ENCODE measurements around the gene SPZ1. TPM values are rescaled to one million over a fixed set of nuclear protein-coding genes. Genes with fewer than 3 reads are reported as not detected.

The SPZ1 gene
- total RNA-seq, 6 experiments from 2014 or later = not detected

GRCh38 chr5:80282054-80282453 lies 37.7 kb upstream of the SPZ1 start:
- Histone ChIP-seq H3K27ac (no peak overlapping the region), H3K9me3 (no peaks in the 10 kb centered on the region), H3K4me1 (no peaks in the 10 kb centered on the region), H3K27me3 (no peaks in the 10 kb centered on the region), H3K4me3 (no peak overlapping the region), H3K36me3 (no peaks in the 10 kb centered on the region)
- ATAC-seq = no peak
- no peak for DNase-seq
- TF ChIP-seq POLR2A (IDR thresholded peaks at IDR 0.05) (no peak), CTCF (IDR thresholded peaks at IDR 0.05) (no peak)
- intact Hi-C loops (cut with DNase I) = no loop called here
- WGBS (ENCODE audit: insufficient coverage, low coverage, low lambda C conversion rate, missing lambda C conversion rate) = 45% methylated on average over 2 of the region's 3 CpGs

GRCh38 chr5:80283360-80283759 lies 36.4 kb upstream of the SPZ1 start:
- ATAC-seq = no peak
- 17% methylated on average over 1 of the region's 1 CpG for WGBS (ENCODE audit: insufficient coverage, low coverage, low lambda C conversion rate, missing lambda C conversion rate)
- intact Hi-C loops (cut with DNase I) = no loop called here

GRCh38 chr5:80284720-80285119 lies 35.1 kb upstream of the SPZ1 start:
- ATAC-seq = no peak
- no peak for DNase-seq
- H3K27me3 ChIP-seq = no peaks in the 10 kb centered on the region
- H3K4me3 ChIP-seq = no peak overlapping the region
- TF ChIP-seq POLR2A (IDR thresholded peaks at IDR 0.05) (no peak), CTCF (IDR thresholded peaks at IDR 0.05) (no peak)
- intact Hi-C loops (cut with DNase I) = no loop called here
- H3K27ac ChIP-seq = no peak overlapping the region
- WGBS (ENCODE audit: insufficient coverage, low coverage, low lambda C conversion rate, missing lambda C conversion rate) = 75% methylated on average over 2 of the region's 2 CpGs
- H3K9me3 ChIP-seq = no peaks in the 10 kb centered on the region
- H3K4me1 ChIP-seq = no peaks in the 10 kb centered on the region
- no peaks in the 10 kb centered on the region for H3K36me3 ChIP-seq

More at GRCh38 chr5:80283360-80283759, 36.4 kb upstream of the SPZ1 start:
- Histone ChIP-seq H3K36me3 (no peaks in the 10 kb centered on the region), H3K4me1 (no peaks in the 10 kb centered on the region), H3K9me3 (no peaks in the 10 kb centered on the region), H3K27me3 (no peaks in the 10 kb centered on the region), H3K4me3 (no peak overlapping the region), H3K27ac (no peak overlapping the region)
- TF ChIP-seq POLR2A (IDR thresholded peaks at IDR 0.05) (no peak), CTCF (IDR thresholded peaks at IDR 0.05) (no peak)
- DNase-seq = no peak

GRCh38 chr5:80288177-80288576 lies 31.6 kb upstream of the SPZ1 start:
- ATAC-seq (no peak), DNase-seq (peak in 1 of 3 donors; percentile 7)
- H3K9me3 ChIP-seq = no peaks in the 10 kb centered on the region
- WGBS (ENCODE audit: insufficient coverage, low coverage, low lambda C conversion rate, missing lambda C conversion rate) = 60% methylated on average over 2 of the region's 2 CpGs
- TF ChIP-seq CTCF (IDR thresholded peaks at IDR 0.05) (no peak), POLR2A (IDR thresholded peaks at IDR 0.05) (no peak)
- no peaks in the 10 kb centered on the region for H3K36me3 ChIP-seq
- H3K4me3 ChIP-seq = no peak overlapping the region
- intact Hi-C loops (cut with DNase I) = no loop called here
- no peaks in the 10 kb centered on the region for H3K27me3 ChIP-seq
- no peaks in the 10 kb centered on the region for H3K4me1 ChIP-seq
- H3K27ac ChIP-seq = no peak overlapping the region

GRCh38 chr5:80289320-80289719 lies 30.5 kb upstream of the SPZ1 start:
- H3K27me3 ChIP-seq = no peaks in the 10 kb centered on the region
- H3K36me3 ChIP-seq = no peaks in the 10 kb centered on the region
- H3K27ac ChIP-seq = no peak overlapping the region
- intact Hi-C loops (cut with DNase I) = no loop called here
- no peak overlapping the region for H3K4me3 ChIP-seq
- 70% methylated on average over 2 of the region's 2 CpGs for WGBS (ENCODE audit: insufficient coverage, low coverage, low lambda C conversion rate, missing lambda C conversion rate)
- no peaks in the 10 kb centered on the region for H3K4me1 ChIP-seq
- no peaks in the 10 kb centered on the region for H3K9me3 ChIP-seq
- TF ChIP-seq POLR2A (IDR thresholded peaks at IDR 0.05) (no peak), CTCF (IDR thresholded peaks at IDR 0.05) (no peak)
- DNase-seq = peak in 1 of 3 donors; percentile 18
- ATAC-seq = no peak
